Renal cortex interstitium (tissue), 11 donors: ENCODE data around the gene TRMT1. TPM values are rescaled to one million over a fixed set of nuclear protein-coding genes. Genes with fewer than 3 reads are reported as not detected.

Experiments used
- DNase-seq, 11 donors: peaks; one replicate each; pipeline ENCODE4 v3.0.0-alpha.2; 2013; ENCODE audit warnings: low read depth in 9 of 11, low spot score in 4 of 11; ENCODE audit errors: extremely low read depth in 1 of 11
- polyA plus RNA-seq, 3 donors: library from polyadenylated mRNA; unstranded; fragments of 120-200 nt; gene quantifications; one replicate each; pipeline ENCODE4 v1.2.1, GENCODE V29; 2013; ENCODE audit not compliant: insufficient read length in 3 of 3

TRMT1 gene
- polyA plus RNA-seq, 3 donors, result 37.1 to 39.2 (median 37.2) TPM

DNA sequence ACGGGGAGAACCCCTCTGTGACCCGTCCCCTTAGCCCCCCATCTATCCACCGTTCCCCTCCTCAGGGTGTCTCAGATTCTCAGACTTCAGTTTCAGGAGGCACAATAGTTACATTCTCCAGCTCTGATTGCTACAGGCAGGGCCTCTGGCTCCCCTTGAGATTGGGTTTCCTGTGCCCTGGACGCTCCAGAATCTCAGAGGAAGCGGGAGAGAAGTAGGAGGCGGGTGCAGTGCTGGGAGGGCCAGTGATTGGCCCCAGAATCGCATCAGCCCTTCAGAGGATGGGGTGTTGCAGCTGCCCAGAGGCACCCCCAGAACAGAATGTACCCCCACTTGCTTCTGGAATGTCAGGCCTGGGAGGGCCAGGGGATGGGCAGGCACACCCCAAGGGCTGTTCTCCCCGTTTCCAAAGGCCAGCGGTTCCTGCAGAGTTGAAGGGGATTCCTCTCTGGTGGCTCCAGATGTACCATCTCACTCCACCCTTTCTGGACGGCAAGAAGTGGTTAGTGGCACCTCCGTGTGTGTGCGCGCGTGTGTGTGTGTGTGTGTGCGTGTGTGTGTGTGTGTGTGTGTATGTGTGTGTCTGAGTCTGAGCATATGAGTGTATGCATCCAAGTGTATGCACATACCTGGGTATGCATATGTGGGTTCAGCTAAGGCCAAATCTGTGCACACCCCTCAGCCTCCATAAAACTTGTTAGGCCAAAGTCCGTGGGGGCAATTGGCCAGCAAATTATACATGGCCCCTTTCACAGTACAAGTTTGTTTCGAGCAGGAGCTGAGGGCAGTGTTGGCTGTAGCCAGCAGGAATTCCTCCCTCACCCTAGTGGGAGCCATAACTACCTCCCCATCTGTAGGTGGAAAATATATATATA lies 49.4 kb downstream of the TRMT1 start:
- DNase-seq, result no peak

DNA sequence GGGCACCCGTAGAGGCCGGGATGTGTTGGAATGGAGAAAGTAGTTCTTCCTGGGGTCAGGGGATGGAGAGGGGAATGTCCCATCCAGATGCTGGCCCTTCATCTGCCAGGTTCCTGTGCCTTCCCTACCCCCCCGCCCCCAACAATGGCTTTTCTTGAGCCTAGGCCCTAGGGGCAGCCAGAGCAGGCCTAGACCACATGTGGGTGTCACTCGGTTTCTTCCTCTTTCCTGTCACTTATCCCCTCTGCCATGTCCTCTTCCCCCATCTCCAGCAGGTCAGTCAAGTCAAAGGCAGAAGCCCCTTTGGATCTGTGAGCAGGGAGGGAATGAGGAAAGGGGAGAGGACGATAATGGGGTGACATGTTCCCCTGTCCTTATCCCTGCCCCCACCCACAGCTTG lies 50.3 kb downstream of the TRMT1 start:
- no peak for DNase-seq

DNA sequence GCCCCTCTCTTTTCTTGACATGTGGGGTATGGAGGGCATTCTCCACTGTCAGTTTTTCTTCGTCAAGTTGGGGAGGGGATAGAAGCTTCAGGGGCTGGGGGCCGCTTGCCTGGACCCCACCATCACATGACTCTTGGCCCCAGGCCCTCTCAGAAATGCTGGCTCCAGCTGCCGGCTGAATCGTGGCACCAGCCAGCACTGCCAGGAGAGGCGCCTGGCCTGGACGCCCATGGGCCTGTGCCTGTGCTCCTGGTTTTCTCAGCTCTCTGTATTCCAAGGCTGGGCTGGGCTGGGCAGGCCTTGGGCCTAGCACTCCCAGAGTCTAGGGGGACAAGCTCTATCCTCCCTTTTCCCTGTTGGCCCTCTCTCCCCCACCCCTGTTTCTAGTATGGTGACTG lies 52.4 kb downstream of the TRMT1 start:
- DNase-seq, result no peak

GRCh38 chr19:13063461-13064091 lies 53.0 kb downstream of the TRMT1 start:
- no peak for DNase-seq

DNA sequence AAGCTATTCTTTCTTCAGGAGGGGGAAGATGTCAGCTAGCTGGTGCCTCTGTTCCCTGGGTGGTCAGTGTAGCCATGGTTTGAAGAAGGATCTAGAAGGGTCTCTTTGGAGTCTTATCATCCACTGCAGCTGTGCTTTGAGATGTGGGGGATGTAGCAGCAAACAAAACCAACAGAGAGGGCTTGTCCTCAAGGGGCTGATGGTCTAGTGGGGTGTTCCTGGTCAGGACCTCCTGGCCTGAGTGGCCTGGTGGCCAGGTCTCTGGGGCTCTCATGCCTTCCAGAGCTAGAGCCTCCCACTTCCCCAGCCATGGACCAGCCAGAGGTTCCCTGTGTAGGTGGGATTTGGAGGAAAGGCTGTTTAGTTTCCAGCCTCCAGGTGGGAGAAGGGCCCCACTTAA lies 54.2 kb downstream of the TRMT1 start:
- no peak for DNase-seq

DNA sequence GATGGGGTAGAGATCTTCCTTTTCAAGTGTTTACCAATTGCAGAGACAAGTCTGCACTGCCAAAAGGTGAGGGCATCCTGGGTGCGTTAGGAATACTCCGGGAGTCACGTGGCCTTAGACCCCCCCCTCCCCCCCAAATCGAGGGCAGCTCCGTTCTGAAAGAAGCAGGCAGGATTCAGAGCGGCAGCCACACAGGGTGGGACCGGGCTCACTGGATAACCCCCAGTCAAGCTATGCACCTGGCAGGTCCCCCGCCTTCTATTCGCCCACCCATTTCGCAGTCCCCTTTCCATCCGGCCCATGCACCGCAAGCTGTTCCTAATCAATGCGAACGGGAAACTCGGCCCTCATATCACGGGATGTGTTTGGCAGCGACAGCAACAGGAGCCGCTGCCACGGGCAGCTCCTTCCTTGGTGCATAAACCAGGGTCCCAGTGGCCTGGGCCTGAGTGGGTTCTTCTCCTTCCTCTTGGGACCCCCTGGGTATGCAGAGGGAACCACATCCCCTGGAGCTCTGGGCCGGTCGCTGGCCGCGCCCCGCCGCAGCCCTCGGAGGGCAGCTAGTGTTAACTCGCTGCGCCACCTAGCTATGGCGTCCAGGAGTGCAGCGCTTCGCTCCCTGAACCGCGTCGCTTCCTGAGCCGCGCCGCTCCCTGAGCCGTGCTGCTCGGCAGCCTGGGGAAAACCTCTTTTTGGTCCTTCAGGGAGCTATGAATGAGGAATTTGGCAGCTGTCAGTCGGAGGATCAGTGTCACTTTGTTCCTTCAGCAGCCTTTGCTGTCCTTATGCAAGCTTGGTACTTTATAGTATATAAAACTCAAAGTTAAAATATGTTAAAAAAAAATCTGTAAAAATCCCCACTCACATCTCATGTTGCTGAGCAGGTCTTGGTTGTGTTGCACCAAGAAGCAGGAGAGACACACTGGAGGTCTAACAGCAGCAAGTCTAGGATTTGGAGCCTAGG lies 55.3 kb downstream of the TRMT1 start:
- DNase-seq, result peak in 6 of 11 donors; percentile 73 to 86 (median 80)

DNA sequence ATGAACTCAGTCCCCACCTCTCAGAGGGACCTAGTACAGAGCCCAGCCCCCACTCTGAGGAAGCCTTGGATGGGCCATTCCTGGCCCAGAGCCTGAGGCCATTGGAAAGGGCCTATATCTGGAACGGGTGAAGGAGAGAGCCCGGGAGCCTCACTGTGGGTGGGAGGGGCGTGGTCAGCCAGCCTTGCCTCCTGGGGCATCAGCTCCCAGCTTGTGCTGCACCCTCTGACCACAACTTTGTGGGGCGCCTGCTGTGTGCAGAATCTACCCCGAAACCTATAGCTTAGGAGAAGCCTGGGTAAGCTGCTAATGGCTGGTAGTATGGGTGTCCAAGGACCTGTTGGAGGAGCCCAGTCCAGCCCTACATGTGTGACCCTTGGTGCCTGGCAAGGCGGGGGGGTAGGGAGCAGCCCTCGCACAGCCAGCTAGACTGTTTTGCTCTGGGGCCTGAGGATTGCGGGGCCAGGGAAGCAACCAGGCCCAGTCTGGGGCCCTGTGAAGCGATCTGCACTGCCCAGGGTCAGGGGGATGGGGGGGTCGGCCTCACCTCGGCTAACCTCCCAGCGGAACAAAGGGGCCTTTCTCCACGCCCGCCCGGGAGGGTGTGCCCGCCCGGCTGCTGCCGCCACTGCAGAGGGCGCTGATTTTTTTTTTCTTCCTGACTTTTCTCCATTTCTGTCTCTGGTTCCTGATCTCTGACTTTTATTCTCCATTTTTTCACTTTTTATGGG lies 56.1 kb downstream of the TRMT1 start:
- no peak for DNase-seq

DNA sequence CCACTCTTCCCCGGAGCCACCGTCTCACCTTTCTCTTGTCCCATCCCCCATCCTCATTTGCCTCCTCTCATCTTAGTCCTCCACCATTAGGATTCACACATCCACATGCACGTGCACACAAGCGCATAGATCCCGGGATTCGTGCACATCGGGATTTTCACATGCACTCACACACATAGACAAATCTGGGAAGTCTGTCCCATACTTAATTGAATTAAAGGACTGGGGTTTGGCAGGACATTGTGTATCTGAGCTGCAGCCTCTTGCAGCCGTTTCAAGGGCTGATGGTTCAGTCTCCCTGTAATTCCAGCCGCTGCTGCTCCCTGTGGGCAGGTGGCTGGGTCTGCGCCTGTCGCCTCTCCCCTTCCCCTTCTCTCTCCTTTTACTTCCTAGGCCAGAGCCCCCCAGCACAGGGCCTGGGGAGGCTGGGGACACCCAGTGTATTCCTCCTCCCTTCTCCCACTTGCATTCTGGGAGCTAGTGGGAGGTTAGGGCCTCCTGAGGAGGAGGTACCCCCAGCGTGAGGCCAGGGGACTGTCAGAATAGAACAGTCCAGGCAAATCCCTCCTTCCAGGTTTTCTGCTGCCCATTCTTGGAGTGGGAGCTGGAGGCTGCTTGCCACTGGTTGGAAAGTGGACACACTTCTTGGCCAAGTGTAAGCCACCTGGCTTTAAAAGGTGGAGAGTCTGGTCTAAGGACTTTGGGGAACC lies 57.4 kb downstream of the TRMT1 start:
- no peak for DNase-seq

DNA sequence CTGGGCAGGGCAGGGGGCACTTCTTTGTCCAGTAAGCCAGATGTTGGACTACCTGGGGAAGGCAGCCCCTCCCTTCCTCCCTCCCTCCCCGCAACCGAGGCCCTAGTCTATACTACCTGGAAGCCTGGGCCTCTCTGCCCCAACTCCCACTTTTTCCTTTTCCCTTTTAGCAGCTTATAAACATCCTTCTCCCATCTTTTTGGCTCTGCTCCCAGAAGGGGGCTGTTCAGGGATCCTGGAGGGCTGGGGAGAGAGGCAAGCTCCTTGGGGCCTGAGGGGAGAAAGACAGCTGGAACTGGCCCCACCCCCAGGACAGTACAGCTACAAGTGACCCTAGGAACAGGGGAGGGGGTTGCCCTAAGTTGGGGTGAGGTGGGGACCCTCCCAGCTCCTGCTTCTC lies 58.8 kb downstream of the TRMT1 start:
- DNase-seq, result peak in 2 of 11 donors; percentile 41 to 46

DNA sequence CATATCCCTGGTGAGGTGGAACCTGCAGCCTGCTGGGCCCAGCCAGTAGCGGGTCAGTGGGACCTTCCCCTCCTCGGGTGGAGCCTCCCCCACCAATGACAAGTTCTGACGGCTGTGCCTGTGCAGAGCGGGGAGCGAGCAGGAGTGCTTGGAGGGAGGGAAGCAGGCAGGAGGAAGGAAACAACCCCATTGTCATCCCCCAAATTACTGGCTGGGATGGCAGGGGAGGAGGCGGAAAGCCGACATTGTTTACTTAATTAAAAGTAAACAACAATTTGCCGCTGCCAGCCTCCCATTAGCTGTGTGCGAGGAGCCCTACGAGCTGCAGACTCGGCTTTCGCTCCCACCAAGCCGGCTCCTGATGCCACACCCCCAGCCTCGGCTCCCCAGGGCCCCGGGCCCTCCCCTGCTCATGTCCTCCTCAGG lies 59.4 kb downstream of the TRMT1 start:
- no peak for DNase-seq

GRCh38 chr19:13056052-13056660 lies 60.4 kb downstream of the TRMT1 start:
- DNase-seq, result no peak

DNA sequence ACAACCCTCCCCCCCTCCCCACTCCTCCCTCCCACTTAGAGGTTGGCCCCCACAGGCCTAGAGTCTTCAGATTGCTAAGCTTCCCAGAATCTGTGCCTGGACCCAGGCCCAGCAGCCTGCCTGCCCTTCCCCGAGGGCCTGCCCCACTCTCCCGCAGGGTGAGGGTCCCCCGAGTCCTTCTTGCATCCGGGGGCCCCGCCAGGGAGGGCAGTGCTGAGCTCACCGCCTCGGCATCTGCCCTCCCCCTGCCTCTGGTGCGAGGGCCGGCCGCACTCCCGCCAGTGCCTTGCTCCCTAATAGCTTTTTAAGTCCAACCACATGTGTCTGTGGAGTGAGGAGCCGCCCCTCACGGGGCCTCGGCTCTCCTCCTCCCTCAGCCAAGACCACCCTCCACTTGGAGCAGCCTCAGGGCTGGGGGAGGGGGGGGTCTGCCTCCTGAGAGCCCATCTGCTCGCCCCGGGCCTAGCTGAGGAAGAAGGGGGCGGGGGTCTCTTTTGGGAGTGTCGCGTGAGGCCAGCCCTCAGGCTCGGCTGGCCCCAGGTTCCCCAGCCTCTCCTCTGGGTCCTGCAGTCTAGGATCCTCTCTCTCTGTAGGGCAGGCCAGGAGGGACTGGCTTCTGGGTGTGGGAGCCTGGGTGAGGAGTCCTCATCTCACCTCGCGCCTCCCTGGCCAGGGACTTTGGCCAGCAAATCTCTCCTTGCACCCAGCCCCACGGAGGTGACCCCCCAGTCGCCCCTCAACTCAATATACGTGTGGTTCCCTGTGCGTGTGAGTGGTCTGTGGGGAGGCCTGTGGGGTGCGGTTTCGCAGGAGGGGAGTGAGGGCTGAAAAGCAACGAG lies 61.1 kb downstream of the TRMT1 start:
- DNase-seq, result peak in 3 of 11 donors; percentile 62 to 70 (median 63)

Other genes starting within 250 kb of the TRMT1 start
- gene DNASE2, start 235.3 kb downstream of the TRMT1 start, polyA plus RNA-seq, result 10 to 100 TPM; 10.2 to 12.6 (median 11.7) TPM
- under 1 TPM; 0.27 to 0.59 (median 0.32) TPM for gene KLF1, start 229.5 kb downstream of the TRMT1 start, polyA plus RNA-seq
- gene GCDH, start 225.6 kb downstream of the TRMT1 start, polyA plus RNA-seq, result 10 to 100 TPM; 31.9 to 38.3 (median 33.4) TPM
- 1 to 10 TPM; 3.0 to 4.5 (median 3.1) TPM for gene SYCE2, start 197.4 kb downstream of the TRMT1 start, polyA plus RNA-seq
- 10 to 100 TPM; 41.2 to 58.6 (median 52.8) TPM for gene FARSA, start 183.0 kb downstream of the TRMT1 start, polyA plus RNA-seq
- gene CALR, start 178.1 kb downstream of the TRMT1 start, polyA plus RNA-seq, result 100 to 1,000 TPM; 842 to 975 (median 894) TPM
- gene RAD23A, start 170.9 kb downstream of the TRMT1 start, polyA plus RNA-seq, result 10 to 100 TPM; 63.4 to 87.5 (median 85.0) TPM
- gene GADD45GIP1, start 159.5 kb downstream of the TRMT1 start, polyA plus RNA-seq, result 10 to 100 TPM; 27.4 to 45.9 (median 40.6) TPM
- gene DAND5, start 147.2 kb downstream of the TRMT1 start, polyA plus RNA-seq, result under 1 TPM in 2 of 3 donors, not detected in 1; 0.07 to 0.18 TPM
- gene NFIX, start 121.3 kb downstream of the TRMT1 start, polyA plus RNA-seq, result 10 to 100 TPM; 12.0 to 21.6 (median 21.3) TPM
- 1 to 10 TPM; 3.9 to 7.8 (median 5.5) TPM for gene LYL1, start 13.9 kb downstream of the TRMT1 start, polyA plus RNA-seq
- 10 to 100 TPM; 21.2 to 34.0 (median 30.5) TPM for gene NACC1, start 1.5 kb upstream of the TRMT1 start, polyA plus RNA-seq
- gene STX10, start 33.6 kb upstream of the TRMT1 start, polyA plus RNA-seq, result 10 to 100 TPM; 51.2 to 70.8 (median 60.4) TPM
- gene IER2, start 33.7 kb upstream of the TRMT1 start, polyA plus RNA-seq, result 100 to 1,000 TPM in 2 of 3 donors, 10 to 100 TPM in 1; 97.6 to 118 (median 114) TPM